HG03378 (cell line): Measurements from ENCODE around the gene EXPH5.

Source experiments
- ATAC-seq: cut with Tn5 transposase; IDR thresholded peaks from one replicate; pipeline ENCODE4 v1.9.1; 2021; ENCODE audit warnings: mild to moderate bottlenecking, moderate library complexity; ENCODE audit not compliant: unreplicated experiment

The EXPH5 gene

GRCh38 chr11:108516125-108516524 lies 77.4 kb downstream of the EXPH5 start:
- ATAC-seq: no peak

- ATAC-seq: no peak
These were observed 80.9 kb downstream of the EXPH5 start for GRCh38 chr11:108512708-108513107.

GRCh38 chr11:108511851-108512474 lies 81.6 kb downstream of the EXPH5 start:
- ATAC-seq: no peak

GRCh38 chr11:108508653-108509593 lies 84.6 kb downstream of the EXPH5 start:
- ATAC-seq: no peak

GRCh38 chr11:108501396-108501795 lies 92.2 kb downstream of the EXPH5 start:
- ATAC-seq: no peak

- no peak for ATAC-seq
These were observed 92.8 kb downstream of the EXPH5 start for GRCh38 chr11:108500721-108501120.

GRCh38 chr11:108500169-108500568 lies 93.4 kb downstream of the EXPH5 start:
- no peak for ATAC-seq

- ATAC-seq: no peak
These were observed 94.7 kb downstream of the EXPH5 start for GRCh38 chr11:108498816-108499408.

- peak; percentile 36 for ATAC-seq
These were observed 95.3 kb downstream of the EXPH5 start, which contains the start of gene POGLUT3 for GRCh38 chr11:108498046-108498815. Gene POGLUT3, minus strand, starts transcription at chr11:108498384. Its CDS starts 18 bp downstream, at chr11:108498366.

- peak; percentile 53 for ATAC-seq
These were observed 96.1 kb downstream of the EXPH5 start for GRCh38 chr11:108497317-108498045.

GRCh38 chr11:108496643-108497256 lies 96.8 kb downstream of the EXPH5 start:
- ATAC-seq: no peak

- ATAC-seq: no peak
These were observed 98.2 kb downstream of the EXPH5 start for GRCh38 chr11:108495326-108495725.

GRCh38 chr11:108494182-108494581 lies 99.4 kb downstream of the EXPH5 start:
- no peak for ATAC-seq

- no peak for ATAC-seq
These were observed 101.6 kb downstream of the EXPH5 start for GRCh38 chr11:108491936-108492335.

- no peak for ATAC-seq
These were observed 106.7 kb downstream of the EXPH5 start for GRCh38 chr11:108486828-108487227.

GRCh38 chr11:108486331-108486730 lies 107.2 kb downstream of the EXPH5 start:
- ATAC-seq: no peak

- ATAC-seq: no peak
These were observed 110.4 kb downstream of the EXPH5 start for GRCh38 chr11:108483163-108483562.

GRCh38 chr11:108474664-108475463 lies 118.7 kb downstream of the EXPH5 start:
- no peak for ATAC-seq

- no peak for ATAC-seq
These were observed 120.9 kb downstream of the EXPH5 start for GRCh38 chr11:108472681-108473080.
